Measurements from ENCODE around the gene PLXNA4.

Gene PLXNA4

DNA sequence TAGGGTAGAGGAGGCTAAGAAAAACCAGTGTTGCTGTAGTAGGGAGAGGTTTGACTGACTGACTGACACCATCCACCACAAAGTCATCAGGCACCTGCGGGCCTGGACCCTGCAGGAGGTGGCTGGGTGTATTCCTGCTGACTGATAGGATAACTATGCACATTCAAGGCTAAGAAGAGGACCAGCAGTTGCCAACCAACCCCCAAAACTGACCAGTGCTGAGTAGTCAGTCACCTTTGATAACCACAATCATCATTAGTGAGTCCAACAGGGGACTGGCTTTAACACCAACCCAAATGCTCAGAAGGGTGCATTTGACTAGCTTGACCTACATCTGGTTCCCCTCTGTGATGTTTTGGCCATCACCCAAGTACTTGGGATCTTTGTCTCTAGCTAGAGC, 30.5 kb downstream of the PLXNA4 start:
- intact Hi-C loops (cut with DNase I): no loop called here
- DNase-seq: no peak

DNA sequence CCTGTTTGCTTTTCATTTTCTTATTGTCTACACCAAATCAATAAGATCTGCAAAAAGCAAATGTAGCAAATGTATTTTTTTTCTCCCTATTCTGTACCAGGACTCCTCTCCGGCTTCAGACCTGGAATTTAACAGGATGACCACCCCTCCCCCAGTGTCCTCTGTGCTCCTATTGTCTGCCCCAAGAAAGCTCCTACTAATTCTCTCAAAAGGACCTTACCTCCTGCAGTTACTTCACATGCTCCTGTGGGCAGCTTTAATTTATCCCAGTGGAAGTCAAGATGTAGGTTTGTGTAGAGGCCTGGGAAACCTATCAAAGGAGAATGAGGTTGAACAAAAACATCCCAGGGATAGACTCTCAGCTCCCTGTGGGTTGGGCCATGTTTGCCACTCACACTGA, 31.3 kb downstream of the PLXNA4 start:
- intact Hi-C loops (cut with DNase I): no loop called here
- DNase-seq: no peak

DNA sequence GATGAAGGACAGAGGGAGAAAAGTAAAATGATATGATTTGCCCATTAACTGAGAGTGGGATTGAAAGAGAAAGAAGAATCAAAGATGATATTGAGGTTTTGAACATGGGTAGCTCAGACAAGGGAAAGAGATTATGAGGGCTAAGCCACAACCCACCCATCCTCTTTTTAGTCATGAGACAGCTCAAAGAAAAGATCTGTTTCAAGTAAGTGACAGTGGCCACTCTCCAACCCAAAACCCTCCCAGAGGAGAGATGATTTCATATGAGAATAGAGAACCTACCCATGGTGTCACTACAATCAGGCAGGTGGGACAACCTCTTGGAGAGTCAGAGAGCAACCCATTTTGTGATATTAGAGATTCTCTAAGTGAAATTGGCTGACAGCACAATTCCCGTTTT, 32.2 kb downstream of the PLXNA4 start:
- DNase-seq: no peak
- intact Hi-C loops (cut with DNase I): no loop called here

DNA sequence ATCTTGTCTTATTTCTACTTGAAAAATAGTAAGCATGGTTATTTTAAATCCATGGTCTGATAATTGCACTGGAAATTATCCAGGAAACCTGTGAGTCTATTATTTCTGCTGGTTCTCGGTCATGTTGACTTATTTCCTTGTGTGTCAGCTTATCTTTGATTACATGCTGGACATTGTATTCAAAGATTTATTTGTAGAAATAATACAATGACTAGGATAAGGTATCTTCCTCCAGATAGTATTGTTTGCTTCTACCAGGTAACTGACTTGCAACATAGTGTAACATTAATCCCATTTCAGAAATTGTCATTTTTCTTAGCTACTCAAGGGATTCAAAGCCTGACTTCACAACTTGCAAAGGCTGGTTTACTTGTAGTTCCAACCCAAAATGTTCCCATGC, 33.4 kb downstream of the PLXNA4 start:
- intact Hi-C loops (cut with DNase I): no loop called here
- DNase-seq: no peak

DNA sequence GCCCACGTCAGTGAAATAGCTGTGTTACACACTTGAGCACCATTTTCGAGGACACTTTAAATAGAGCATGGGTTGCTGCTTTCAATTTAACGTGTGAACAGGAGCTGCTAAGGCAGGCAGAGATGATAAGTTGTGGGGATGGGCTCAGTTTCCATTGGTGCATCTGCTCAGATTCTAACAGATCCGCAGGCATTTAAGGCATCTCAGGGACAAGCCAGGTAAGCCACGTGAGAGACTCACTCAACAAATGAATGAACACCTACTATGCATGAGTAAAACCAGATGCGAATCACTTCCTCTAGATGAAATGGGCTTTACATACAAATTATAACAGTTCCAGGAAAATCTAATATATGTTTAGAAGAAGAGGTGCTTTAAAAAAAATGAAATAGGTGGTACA, 34.6 kb downstream of the PLXNA4 start:
- intact Hi-C loops (cut with DNase I): no loop called here
- no peak for DNase-seq

DNA sequence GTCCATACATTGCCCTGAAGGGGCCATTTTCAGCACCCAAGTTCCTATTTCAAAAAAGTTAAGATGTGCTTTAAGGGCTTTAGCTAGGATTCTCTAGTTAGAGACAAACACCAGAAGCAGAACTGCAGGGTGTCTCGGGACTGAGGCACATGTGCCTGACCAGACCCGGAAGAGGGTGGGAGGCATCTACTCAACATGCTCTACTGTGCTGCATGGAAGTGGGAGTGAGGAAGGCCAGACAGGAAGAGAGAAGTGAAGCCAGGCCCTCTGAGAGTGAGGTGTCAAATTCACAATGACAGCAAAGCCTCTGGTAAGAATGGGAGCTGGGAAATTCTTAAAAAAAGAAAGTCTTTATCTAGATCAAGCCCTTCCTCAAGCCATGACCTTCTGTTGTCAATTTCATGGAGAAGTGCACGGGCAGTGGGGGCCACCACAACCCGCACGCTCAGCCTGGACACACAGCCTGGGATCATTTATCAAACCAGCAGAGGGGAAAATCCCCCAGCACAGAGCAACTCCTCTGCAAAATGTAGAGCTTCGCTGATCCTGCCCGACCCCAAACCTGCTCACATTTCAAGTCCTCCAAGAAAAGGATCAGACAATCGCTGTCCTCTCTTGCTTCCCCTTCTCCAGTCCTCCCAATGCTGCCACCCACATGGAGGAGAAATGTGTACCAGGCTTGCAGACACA, 38.7 kb downstream of the PLXNA4 start:
- DNase-seq: peak in 17 of 42 donors; percentile 5 to 52 (median 24)
- intact Hi-C loops (cut with DNase I): no loop called here

DNA sequence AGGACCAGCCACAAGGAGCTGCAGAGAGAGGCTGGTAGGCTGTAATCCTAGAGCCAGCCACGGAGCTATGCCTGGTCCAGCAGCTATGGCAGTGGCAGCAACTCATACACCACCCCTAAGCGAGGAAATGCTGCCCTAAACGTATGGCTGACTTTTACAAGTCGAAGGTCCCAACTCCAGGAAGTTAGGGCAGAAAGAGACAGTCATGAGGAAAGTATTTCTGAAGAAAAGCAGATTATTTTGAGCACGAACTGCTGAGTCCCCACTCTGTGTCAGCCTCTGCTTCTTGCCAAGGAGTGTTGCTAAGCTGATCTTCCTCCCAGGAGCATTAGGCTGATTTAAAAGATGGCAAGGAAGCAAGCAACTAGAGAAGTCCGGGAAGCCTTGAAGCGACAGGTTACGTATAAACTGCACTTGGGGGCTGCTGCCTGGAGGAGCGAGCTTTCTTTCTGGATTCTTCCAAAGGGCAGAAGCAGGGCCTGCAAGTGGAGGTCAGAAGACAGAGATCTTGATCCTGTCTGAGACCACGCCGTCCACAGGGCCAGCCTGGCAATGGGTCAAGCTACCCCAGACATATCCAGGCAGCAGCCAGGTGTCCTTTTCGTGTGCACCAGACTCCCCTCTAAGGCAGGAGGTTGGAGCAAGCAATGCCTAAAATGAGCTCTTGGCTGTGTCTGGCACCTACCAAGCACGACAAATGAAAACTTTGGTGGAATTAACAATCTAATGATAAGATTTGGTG, 39.4 kb downstream of the PLXNA4 start:
- intact Hi-C loops (cut with DNase I): no loop called here
- DNase-seq: no peak

DNA sequence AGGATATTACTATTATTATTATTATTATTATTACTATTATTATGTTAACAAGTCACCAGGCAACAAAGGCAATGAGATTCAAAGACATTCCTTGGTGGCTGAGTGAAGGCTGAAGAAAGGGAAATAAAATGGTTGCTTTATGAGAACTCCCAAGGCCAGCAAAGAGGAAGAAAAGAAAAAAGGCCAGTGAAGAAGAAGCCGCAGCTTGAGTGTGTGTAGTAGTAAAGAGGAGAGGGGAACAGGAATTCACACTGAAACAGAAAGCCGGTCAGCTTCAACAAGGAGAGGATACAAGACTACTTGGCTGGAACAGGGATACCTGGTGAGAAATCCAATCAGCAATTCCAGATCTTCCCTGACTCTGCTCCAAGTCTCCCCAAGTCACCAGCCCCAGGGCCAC, 42.4 kb downstream of the PLXNA4 start:
- intact Hi-C loops (cut with DNase I): no loop called here

DNA sequence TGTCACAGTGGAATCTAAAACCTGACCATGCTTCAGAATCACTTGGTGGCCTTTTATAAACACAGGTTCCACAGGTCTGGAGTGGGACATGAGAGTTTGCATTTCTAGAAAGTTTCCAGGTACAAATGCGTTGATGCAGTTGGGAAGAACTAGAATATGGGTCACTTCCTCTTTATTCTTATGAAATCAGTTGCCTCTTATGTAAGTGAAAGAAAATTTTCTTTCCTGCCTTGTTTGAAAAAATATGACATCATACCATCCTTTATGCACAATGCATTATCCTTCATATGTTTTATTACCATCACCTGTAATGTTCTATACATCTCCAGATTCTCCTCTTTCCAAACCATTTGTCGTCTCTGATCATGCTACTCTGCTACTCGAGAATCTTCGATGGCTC, 44.0 kb downstream of the PLXNA4 start:
- intact Hi-C loops (cut with DNase I): no loop called here
- DNase-seq: no peak

More for the DNA sequence above, 42.4 kb downstream of the PLXNA4 start:
- DNase-seq: no peak

DNA sequence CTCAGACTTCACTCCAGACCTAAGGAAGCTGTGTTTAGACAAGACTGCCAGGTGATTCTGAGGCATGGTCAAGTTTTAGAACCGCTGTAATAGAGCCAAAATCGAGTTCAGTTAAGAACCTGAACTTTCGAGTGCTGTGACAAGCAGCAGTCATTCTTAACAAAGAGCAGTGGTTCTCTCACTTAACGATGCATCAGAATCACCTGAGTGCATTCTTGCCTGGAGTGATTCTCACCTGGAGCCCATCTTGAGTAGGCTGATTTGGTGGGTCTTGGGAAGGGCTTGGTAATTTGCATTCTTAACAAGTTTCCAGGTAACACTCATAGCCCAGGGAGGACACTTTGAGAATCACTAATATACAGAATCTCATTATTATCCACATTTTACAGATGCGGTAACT, 44.7 kb downstream of the PLXNA4 start:
- intact Hi-C loops (cut with DNase I): no loop called here
- DNase-seq: no peak

DNA sequence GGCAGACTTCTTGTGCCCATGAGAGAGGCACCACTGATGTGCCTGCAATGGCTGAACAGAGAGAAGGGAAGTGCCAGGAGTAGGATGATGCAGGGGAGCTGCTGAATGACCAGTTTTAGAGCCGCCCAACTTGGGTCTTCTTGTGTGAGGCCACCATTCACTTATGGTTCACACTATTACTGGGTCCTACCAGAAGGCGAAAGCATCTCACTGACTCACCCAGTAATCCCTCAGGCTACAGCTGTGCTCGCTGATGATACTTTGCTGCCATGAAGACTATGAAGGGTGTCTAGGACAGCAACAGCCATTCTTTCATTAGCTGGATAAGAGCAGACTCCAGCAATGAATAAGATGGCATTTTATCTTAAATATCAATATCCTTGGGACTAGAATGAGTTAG, 47.6 kb downstream of the PLXNA4 start:
- intact Hi-C loops (cut with DNase I): no loop called here
- DNase-seq: no peak

DNA sequence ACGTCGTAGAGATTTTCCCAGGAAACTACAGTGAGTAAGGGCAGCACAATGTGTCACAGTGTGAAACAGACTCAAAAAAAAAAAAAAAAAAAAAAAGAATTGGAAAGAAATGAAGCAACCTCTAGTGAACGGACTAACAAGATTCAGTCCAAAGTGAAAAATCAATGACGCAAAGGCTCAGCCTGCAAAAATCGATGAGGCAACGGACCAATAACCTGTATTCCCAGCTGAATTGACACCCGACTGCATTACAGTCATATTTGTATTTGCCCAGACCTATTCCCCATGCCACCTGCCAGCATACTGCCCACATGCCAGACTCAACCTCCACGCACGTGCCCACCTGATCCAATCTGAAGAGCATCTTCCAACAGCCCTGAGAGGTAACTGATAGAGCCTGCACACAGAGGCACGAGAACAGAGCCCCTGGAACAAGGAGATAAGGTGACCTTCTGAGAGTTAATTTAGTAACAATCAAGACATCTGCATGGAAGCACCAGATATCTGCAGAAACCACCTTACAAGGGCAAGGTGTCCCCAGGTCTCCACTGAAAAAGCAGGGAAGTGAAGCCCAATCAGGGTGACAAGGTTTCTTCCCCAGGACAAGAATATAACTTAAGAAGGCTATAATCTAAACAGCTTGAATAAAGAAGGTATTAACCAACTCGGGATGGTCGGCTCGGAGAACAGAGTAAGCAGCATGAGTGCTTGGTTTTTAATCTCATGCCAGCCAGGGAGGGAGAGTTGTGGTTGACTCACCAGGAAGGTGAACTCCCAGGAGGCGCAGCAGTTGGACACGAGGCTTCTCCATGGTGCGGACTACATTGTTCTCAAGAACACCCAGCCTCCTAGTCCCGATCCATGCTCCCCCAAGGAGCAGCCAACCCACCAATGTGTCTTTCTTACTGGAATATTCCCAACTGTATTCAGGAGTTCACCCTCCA, 48.5 kb downstream of the PLXNA4 start:
- intact Hi-C loops (cut with DNase I): no loop called here

DNA sequence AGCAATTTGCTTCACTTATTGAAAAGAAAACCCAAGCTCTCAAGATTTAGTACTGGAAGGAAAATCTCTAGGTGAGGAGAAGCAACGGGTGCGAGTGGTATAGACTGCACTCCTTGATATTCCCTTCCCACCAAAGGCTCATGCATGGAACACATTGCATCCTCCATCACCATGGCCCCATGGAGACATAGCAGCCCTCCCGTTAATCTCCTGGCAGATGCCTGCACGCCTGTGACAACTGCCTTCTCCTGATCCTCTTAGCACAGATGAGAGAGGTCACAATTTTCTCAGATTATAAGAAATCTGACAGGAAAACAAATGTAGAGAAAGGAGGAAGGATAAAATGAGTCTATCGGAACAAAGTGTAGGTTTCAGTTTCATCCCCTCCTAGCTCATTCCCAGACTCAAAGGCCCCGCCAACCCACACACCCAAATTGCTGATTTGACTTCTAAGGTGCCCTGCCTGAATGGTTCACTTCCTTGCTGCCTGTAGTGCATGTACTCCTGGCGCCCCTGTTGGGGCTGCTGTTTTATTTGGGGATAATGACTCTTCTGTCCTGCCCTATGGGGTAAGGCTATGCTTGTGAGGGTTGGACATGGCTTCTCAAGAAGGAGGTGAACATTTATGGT, 50.0 kb downstream of the PLXNA4 start:
- intact Hi-C loops (cut with DNase I): no loop called here

More for the DNA sequence above, 48.5 kb downstream of the PLXNA4 start:
- DNase-seq: no peak

DNA sequence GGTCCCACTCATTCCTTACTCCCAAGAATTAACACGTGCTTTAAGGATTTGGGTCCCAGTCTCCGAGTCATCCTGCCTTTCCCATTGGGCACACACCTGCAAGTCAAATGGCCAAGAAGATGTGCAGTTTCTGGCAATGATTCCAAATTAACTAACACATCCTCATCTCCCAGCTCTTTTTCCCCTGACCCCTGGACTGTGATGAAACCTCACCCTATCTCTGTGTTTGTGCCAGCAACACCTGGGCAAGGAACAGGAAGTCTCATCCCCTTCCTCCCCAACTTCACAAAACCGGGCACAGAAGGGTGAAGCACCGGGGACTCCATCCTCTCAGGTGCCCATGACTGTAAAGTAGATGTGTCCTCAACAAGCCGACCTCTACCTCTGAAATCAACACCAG, 54.8 kb downstream of the PLXNA4 start:
- intact Hi-C loops (cut with DNase I): no loop called here

More for the DNA sequence above, 50.0 kb downstream of the PLXNA4 start:
- no peak for DNase-seq

DNA sequence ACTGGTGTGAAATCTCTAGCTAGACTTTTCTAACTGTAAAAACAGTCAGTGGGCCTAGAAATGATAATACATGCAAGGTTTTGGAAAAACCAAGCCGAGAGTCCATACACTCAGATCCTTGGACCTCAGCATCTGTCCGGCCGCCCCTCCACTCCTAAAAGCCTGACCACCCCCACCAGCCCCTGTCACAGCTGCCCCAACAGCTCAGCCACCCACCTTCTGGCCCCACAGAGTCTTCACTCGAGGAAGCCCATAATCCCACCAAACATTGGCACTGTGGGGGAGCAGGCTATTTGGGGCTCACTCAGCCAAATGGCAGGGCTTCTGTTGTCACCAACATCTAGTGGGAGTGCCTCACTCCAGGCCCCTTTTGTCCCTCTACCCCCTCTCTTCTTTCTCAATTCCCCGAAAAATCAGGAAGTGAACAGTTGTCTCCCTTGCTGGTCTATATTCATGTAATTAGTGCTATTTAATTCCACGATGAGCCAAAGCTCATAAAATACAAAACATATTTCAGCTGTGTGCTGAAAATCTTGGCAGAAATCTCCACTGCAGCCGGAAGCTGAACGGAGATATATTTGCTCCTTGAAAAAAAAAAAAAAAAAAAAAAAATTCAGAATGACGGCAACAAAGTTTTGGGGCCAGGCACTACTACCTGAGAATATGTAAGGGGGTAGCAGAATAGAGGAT, 55.5 kb downstream of the PLXNA4 start:
- intact Hi-C loops (cut with DNase I): no loop called here
- no peak for DNase-seq

More for the DNA sequence above, 54.8 kb downstream of the PLXNA4 start:
- no peak for DNase-seq

DNA sequence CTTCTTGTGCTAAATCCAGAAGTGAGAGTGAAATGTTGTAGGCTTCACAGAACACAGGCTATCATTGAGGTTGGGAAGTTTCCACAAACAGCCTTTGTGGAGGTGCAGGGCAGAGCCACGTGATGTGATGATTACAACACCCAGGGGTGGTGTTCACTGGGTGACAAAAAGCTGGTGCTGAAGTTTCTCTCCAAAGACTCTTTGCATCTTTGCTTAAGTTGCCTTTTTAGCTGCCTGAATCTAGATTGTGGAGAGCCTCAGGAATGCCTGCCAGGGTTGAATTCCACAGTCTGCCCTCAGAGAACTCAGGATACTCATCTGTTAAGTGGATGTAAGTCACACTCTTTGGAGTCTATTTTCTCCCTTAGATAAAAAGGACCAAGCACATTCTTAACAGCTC, 56.3 kb downstream of the PLXNA4 start:
- intact Hi-C loops (cut with DNase I): no loop called here
- DNase-seq: peak in 30 of 42 donors; percentile 6 to 76 (median 37)

DNA sequence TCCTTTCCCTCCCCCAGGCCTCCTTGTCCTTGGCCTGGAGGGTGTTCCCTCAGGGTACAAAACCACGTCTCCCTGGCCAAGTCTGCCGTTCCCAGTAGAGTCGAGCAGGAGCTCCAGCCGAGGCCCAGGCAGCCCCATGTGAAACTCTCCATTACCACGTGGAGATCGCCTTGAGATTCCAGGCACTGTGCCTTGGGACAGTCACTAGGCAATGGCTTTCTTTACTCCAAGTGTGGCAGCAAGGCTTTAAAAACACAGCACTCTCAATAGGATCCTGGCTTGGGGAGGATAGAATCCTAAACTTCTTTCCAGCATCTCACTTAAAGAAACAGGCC, 57.5 kb downstream of the PLXNA4 start:
- intact Hi-C loops (cut with DNase I): no loop called here
- DNase-seq: no peak

DNA sequence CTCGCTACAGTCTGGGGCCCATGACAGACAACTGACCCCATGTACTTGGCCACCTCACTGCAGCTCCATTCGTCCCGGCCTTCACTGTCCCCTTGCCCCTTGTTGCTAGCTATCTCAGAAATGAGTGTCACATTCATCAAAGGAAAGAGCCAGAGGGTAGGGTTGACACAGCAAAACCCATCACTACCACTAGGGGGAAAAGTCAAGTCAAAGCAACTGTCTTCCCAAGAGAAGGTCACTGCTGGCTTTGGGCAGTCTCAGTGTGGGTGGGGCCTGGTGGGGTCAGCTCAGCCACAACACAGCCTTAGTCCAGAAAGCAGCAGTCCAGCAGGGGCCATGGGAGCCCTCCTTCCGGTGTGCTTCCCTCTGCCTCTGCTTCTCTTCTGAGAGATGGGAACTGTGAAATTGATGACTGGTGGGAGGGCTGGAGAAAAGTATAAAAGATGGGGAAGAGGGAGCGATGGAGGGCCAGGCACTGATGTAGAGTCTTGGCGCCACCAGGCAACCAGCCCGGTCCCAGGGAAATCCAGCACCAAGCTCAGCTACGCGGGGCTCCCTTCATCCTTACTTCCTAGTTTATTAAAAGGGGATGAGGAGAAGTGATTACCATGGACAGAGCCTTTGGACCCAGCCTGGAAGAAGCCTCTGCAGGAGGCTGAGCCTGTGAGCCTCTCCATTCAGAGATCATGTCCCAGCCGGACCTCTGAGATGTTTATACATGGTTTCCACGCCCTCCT, 58.0 kb downstream of the PLXNA4 start:
- no peak for DNase-seq
- intact Hi-C loops (cut with DNase I): no loop called here
